ENCODE measurements around the gene INTS15. TPM values are rescaled to one million over a fixed set of nuclear protein-coding genes. Genes with fewer than 3 reads are reported as not detected.

The INTS15 gene
- total RNA-seq: 10 to 100 TPM; 34.4 to 38.0 TPM
- 36.7 TPM for polyA plus RNA-seq (2013, experiment 1 of 2)
- polyA plus RNA-seq (2013, experiment 2 of 2): 29.4 TPM
- long read RNA-seq, experiment 1, transcript C7orf26-201 (6 exons, 2,182 nt): major isoform, 10 of 16 reads
- long read RNA-seq, experiment 1, partial matches to known transcripts: 3 of 16 reads
- long read RNA-seq, experiment 1, other reads (novel, unspliced or antisense): 3 of 16 reads
- long read RNA-seq, experiment 2, transcript C7orf26-201 (6 exons, 2,182 nt): major isoform, 30 of 33 reads
- long read RNA-seq, experiment 2, partial matches to known transcripts: 0 of 33 reads
- long read RNA-seq, experiment 2, other reads (novel, unspliced or antisense): 3 of 33 reads
- long read RNA-seq, experiment 3, partial matches to known transcripts: 1 of 4 reads
- long read RNA-seq, experiment 3, other reads (novel, unspliced or antisense): 1 of 4 reads
- long read RNA-seq, experiment 4, partial matches to known transcripts: 1 of 1 reads
- long read RNA-seq, experiment 4, other reads (novel, unspliced or antisense): 0 of 1 reads

DNA sequence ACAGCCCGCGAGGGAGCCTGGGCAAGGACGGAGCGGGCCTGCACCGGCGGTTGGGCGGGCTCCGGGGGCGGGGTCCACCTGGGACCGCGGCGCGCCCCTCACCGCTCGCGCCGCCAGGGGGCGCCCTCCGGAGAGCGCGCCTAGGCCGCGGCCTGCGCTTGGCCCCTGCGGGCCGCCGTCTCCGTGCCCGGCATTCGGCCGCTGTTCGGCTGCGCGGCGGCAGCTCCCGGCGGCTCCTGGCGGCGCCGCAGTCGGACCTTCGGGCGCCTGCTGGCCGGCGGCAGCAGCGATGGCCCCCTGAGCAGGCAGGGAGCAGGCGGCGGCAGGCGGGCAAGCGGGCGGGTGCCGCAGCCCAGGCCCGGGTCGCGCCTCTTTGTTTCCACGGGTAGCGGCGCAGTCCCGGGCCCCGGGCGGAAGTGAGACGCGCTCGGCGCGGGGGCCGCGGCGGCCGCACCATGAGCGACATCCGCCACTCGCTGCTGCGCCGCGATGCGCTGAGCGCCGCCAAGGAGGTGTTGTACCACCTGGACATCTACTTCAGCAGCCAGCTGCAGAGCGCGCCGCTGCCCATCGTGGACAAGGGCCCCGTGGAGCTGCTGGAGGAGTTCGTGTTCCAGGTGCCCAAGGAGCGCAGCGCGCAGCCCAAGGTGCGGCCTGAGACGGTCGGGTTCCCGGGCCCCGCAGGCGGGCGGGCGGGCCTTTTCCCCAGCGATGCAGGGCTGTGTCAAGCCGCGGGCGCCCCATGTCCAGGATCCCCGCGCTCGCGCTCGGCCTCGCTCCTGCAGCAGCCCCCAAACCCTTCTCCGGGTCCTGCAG, at the start of gene INTS15:
INTS15 (plus strand) TSS at position 193 of the 816 bp plus-strand sequence; CDS start at position 456, 263 bp downstream.
- peak; percentile 91 for DNase-seq
- Mint-ChIP-seq H3K9me3 (no peaks in the 10 kb centered on the region), H3K27ac (peak within 1 kb of the TSS; percentile 19), H3K36me3 (ENCODE audit: low read depth) (peaks cover 59% of the 10 kb centered on the region), H3K4me1 (peaks cover 9% of the 10 kb centered on the region), H3K27me3 (ENCODE audit: insufficient read depth) (no peaks in the 10 kb centered on the region), H3K4me3 (peak within 1 kb of the TSS; percentile 67)
- Histone ChIP-seq H3K36me3 (ENCODE audit: control insufficient read depth, insufficient read depth, low read length) (peaks cover 39% of the 10 kb centered on the region), H3K27ac (ENCODE audit: low read depth, low read length) (peak within 1 kb of the TSS; percentile 84), H3K4me3 (ENCODE audit: low read length) (peak within 1 kb of the TSS; percentile 88), H3K9ac (ENCODE audit: extremely low read depth, low read length, poor library complexity, severe bottlenecking) (peak within 1 kb of the TSS; percentile 78), H3K9me3 (ENCODE audit: control insufficient read depth, low read length) (no peaks in the 10 kb centered on the region), H3K4me1 (ENCODE audit: control insufficient read depth, insufficient read depth, low read length) (no peaks in the 10 kb centered on the region), H3K27me3 (ENCODE audit: control insufficient read depth, insufficient read depth, low read length, poor library complexity, severe bottlenecking) (no peaks in the 10 kb centered on the region)
- WGBS, 2 experiments (ENCODE audit: insufficient coverage in 1 of 2, insufficient read length in 1 of 2): 0% methylated on average over 51 to 107 of the region's 107 CpGs
- TF ChIP-seq, protein P1, sequence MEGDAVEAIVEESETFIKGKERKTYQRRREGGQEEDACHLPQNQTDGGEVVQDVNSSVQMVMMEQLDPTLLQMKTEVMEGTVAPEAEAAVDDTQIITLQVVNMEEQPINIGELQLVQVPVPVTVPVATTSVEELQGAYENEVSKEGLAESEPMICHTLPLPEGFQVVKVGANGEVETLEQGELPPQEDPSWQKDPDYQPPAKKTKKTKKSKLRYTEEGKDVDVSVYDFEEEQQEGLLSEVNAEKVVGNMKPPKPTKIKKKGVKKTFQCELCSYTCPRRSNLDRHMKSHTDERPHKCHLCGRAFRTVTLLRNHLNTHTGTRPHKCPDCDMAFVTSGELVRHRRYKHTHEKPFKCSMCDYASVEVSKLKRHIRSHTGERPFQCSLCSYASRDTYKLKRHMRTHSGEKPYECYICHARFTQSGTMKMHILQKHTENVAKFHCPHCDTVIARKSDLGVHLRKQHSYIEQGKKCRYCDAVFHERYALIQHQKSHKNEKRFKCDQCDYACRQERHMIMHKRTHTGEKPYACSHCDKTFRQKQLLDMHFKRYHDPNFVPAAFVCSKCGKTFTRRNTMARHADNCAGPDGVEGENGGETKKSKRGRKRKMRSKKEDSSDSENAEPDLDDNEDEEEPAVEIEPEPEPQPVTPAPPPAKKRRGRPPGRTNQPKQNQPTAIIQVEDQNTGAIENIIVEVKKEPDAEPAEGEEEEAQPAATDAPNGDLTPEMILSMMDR (conservative IDR thresholded peaks at IDR 0.05): peak; percentile 88

DNA sequence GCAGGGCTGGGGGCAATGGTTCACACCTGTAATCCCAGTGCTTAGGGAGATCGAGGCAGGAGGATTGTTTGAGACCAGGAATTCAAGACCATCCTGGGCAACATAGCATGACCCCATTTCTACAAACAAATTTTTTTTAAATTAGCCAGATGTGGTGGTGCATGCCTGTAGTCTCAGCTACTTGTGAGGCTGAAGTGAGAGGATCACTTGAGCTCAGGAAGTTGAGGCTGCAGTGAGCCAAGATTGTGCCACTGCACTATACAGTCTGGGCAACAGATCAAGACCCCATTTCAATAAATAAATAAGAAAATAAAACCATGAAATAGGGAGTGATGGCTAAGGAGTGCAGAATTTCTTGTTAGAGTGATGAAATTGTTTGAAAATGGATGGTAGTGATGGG, 47.5 kb upstream of the INTS15 start:
- Histone ChIP-seq H3K9ac (ENCODE audit: extremely low read depth, low read length, poor library complexity, severe bottlenecking) (no peak overlapping the region), H3K4me3 (ENCODE audit: low read length) (no peak overlapping the region), H3K4me1 (ENCODE audit: control insufficient read depth, insufficient read depth, low read length) (no peaks in the 10 kb centered on the region), H3K27me3 (ENCODE audit: control insufficient read depth, insufficient read depth, low read length, poor library complexity, severe bottlenecking) (peaks cover 3% of the 10 kb centered on the region), H3K9me3 (ENCODE audit: control insufficient read depth, low read length) (no peaks in the 10 kb centered on the region), H3K27ac (ENCODE audit: low read depth, low read length) (no peak overlapping the region), H3K36me3 (ENCODE audit: control insufficient read depth, insufficient read depth, low read length) (no peaks in the 10 kb centered on the region)
- H3K4me1 Mint-ChIP-seq: no peaks in the 10 kb centered on the region
- peaks cover 13% of the 10 kb centered on the region for H3K27me3 Mint-ChIP-seq (ENCODE audit: insufficient read depth)
- H3K27ac Mint-ChIP-seq: no peak overlapping the region
- no peaks in the 10 kb centered on the region for H3K36me3 Mint-ChIP-seq (ENCODE audit: low read depth)
- 86 to 100% methylated on average over 1 of the region's 1 CpG for WGBS, 2 experiments (ENCODE audit: insufficient coverage in 1 of 2, insufficient read length in 1 of 2)
- TF ChIP-seq, protein P1 (conservative IDR thresholded peaks at IDR 0.05): no peak
- H3K9me3 Mint-ChIP-seq: no peaks in the 10 kb centered on the region
- DNase-seq: no peak
- no peak overlapping the region for H3K4me3 Mint-ChIP-seq

DNA sequence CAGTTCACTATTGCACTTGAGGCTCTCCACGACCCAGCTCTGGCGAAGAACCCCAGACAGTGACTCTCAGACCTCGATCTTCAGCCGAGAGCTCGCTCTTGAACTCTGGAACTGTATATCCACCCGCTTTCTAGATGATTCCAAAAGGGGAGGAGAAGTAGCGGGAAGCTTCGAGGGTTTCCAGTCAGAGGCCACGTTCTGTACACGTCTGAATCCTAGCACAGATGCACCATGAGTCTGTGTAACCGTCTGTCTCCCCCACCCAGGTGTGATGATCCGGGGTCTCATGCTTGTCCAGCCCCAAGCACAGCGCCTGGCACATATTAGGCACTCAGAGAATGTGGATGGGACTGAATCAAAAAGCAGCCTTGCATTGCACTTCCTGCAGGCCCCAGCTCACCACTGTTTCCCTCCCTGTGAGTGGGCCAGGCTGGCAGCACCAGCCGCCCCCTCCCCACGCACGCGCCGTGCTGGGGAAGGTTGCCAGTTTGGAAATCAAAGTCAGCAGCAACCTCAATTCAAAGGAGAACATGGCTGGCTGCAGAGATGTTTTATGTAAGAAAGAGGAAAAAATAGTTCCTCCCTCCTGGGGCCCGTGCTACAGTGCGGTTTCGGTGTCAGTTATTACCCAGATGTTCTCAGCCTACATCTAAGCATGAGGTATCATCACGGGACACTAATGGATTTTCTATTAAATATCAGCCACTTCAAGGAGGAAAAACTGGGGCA, 44.3 kb upstream of the INTS15 start:
- Mint-ChIP-seq H3K4me1 (no peaks in the 10 kb centered on the region), H3K27ac (no peak overlapping the region), H3K36me3 (ENCODE audit: low read depth) (no peaks in the 10 kb centered on the region), H3K9me3 (no peaks in the 10 kb centered on the region), H3K4me3 (no peak overlapping the region), H3K27me3 (ENCODE audit: insufficient read depth) (peaks cover 2% of the 10 kb centered on the region)
- TF ChIP-seq, protein P1 (conservative IDR thresholded peaks at IDR 0.05): no peak
- no peaks in the 10 kb centered on the region for H3K4me1 ChIP-seq (ENCODE audit: control insufficient read depth, insufficient read depth, low read length)
- H3K9ac ChIP-seq (ENCODE audit: extremely low read depth, low read length, poor library complexity, severe bottlenecking): no peak overlapping the region
- no peak overlapping the region for H3K4me3 ChIP-seq (ENCODE audit: low read length)
- no peaks in the 10 kb centered on the region for H3K36me3 ChIP-seq (ENCODE audit: control insufficient read depth, insufficient read depth, low read length)
- H3K27ac ChIP-seq (ENCODE audit: low read depth, low read length): no peak overlapping the region
- DNase-seq: no peak
- no peaks in the 10 kb centered on the region for H3K9me3 ChIP-seq (ENCODE audit: control insufficient read depth, low read length)
- WGBS, 2 experiments (ENCODE audit: insufficient coverage in 1 of 2, insufficient read length in 1 of 2): 94 to 95% methylated on average over 12 to 22 of the region's 22 CpGs
- peaks cover 3% of the 10 kb centered on the region for H3K27me3 ChIP-seq (ENCODE audit: control insufficient read depth, insufficient read depth, low read length, poor library complexity, severe bottlenecking)
